WERI-Rb-1 (cell line): ENCODE measurements around the gene OR13C4.
"Not testable (repeated sequence)": the region's sequence is repeated elsewhere in the genome, so short reads cannot be mapped to it uniquely, and the experiment has no call there.

Experiments used
- DNase-seq: peaks from one replicate; pipeline ENCODE4 v3.0.0-alpha.2; 2020
- H3K27ac ChIP-seq: fragments of 250-450 bp; sonication (Bioruptor Pico); 2 replicates; pipeline ENCODE4 v1.5.1; 2020; ENCODE audit warnings: mild to moderate bottlenecking, moderate library complexity
- H3K27me3 ChIP-seq: fragments of 250-450 bp; sonication (Bioruptor Pico); 2 replicates; pipeline ENCODE4 v1.5.1; 2021; ENCODE audit warnings: mild to moderate bottlenecking, low read depth, moderate library complexity; ENCODE audit not compliant: insufficient read depth, severe bottlenecking
- H3K36me3 ChIP-seq: fragments of 250-450 bp; sonication (Bioruptor Pico); 2 replicates; pipeline ENCODE4 v1.5.1; 2020; ENCODE audit warnings: mild to moderate bottlenecking, moderate library complexity
- H3K4me3 ChIP-seq: 2 replicates; pipeline ENCODE4 v1.5.1; 2011; ENCODE audit warnings: low read depth, mild to moderate bottlenecking, control low read depth, low read length
- H3K9me3 ChIP-seq: fragments of 250-450 bp; sonication (Bioruptor Pico); 2 replicates; pipeline ENCODE4 v1.5.1; 2021; ENCODE audit warnings: mild to moderate bottlenecking, moderate library complexity; ENCODE audit not compliant: severe bottlenecking
- CTCF ChIP-seq: IDR thresholded peaks from 2 replicates; pipeline ENCODE4 v1.5.1; 2011; ENCODE audit warnings: low read depth, mild to moderate bottlenecking, control low read depth, inconsistent platforms, low read length

Gene OR13C4

GRCh38 chr9:104556830-104557634 lies 30.0 kb upstream of the OR13C4 start:
- H3K9me3 ChIP-seq = peaks cover 3% of the 10 kb centered on the region
- no peak for DNase-seq
- H3K36me3 ChIP-seq = no peaks in the 10 kb centered on the region
- TF ChIP-seq CTCF = no peak
- no peak overlapping the region for H3K27ac ChIP-seq
- H3K4me3 ChIP-seq = no peak overlapping the region
- H3K27me3 ChIP-seq = no peaks in the 10 kb centered on the region

- Histone ChIP-seq H3K4me3 (no peak overlapping the region), H3K36me3 (no peaks in the 10 kb centered on the region), H3K27me3 (no peaks in the 10 kb centered on the region), H3K27ac (no peak overlapping the region), H3K9me3 (peaks cover 3% of the 10 kb centered on the region)
- TF ChIP-seq CTCF = no peak
- DNase-seq = no peak
Measured at GRCh38 chr9:104555521-104555920, 28.5 kb upstream of the OR13C4 start.

GRCh38 chr9:104553261-104553660 lies 26.3 kb upstream of the OR13C4 start:
- DNase-seq = no peak
- TF ChIP-seq CTCF = no peak
- Histone ChIP-seq H3K36me3 (no peaks in the 10 kb centered on the region), H3K9me3 (no peaks in the 10 kb centered on the region), H3K27ac (no peak overlapping the region), H3K27me3 (no peaks in the 10 kb centered on the region), H3K4me3 (no peak overlapping the region)

GRCh38 chr9:104544644-104545043 lies 17.6 kb upstream of the OR13C4 start:
- TF ChIP-seq CTCF = no peak
- H3K9me3 ChIP-seq = no peaks in the 10 kb centered on the region

GRCh38 chr9:104539275-104539674 lies 12.3 kb upstream of the OR13C4 start:
- Histone ChIP-seq H3K4me3 (no peak overlapping the region), H3K36me3 (no peaks in the 10 kb centered on the region), H3K27me3 (no peaks in the 10 kb centered on the region), H3K9me3 (no peaks in the 10 kb centered on the region), H3K27ac (no peak overlapping the region)
- no peak for TF ChIP-seq CTCF
- DNase-seq = no peak

More at GRCh38 chr9:104544644-104545043, 17.6 kb upstream of the OR13C4 start:
- no peaks in the 10 kb centered on the region for H3K27me3 ChIP-seq
- H3K27ac ChIP-seq = no peak overlapping the region
- no peak overlapping the region for H3K4me3 ChIP-seq
- DNase-seq = no peak
- H3K36me3 ChIP-seq = no peaks in the 10 kb centered on the region

- no peak for DNase-seq
- Histone ChIP-seq H3K27me3 (no peaks in the 10 kb centered on the region), H3K27ac (no peak within 1 kb of the TSS), H3K4me3 (no peak within 1 kb of the TSS), H3K9me3 (no peaks in the 10 kb centered on the region), H3K36me3 (no peaks in the 10 kb centered on the region)
- TF ChIP-seq CTCF = no peak
Measured at GRCh38 chr9:104536756-104537155, 9.7 kb upstream of the OR13C4 start, which contains the start of gene OR13C3. Gene OR13C3, minus strand, starts transcription at chr9:104536856. Its CDS starts 133 bp downstream, at chr9:104536723.

GRCh38 chr9:104520241-104520640 lies 6.8 kb downstream of the OR13C4 start:
- not testable (repeated sequence) for H3K27ac ChIP-seq, DNase-seq, H3K27me3 ChIP-seq, H3K36me3 ChIP-seq, H3K9me3 ChIP-seq, H3K4me3 ChIP-seq
